ENCODE measurements around the gene CEACAM19. TPM values are rescaled to one million over a fixed set of nuclear protein-coding genes. Genes with fewer than 3 reads are reported as not detected.

Gene CEACAM19
- total and polyA plus RNA-seq, 10 of the 15 experiments (the other 5 are each of a cell fraction or from before 2014, with no cell fraction given): 0.13 to 0.31 (median 0.17) TPM; not detected in 4

- Histone ChIP-seq H3K27ac (ENCODE audit: control insufficient read depth, insufficient read depth) (peak overlapping the region; percentile 6; the same call in 1 of the 2 replicates), H3K4me3 (no peak overlapping the region), H2AFZ (ENCODE audit: control insufficient read depth, low read depth, low read length) (peak overlapping the region; percentile 9), H3K4me1 (ENCODE audit: control insufficient read depth, insufficient read depth, low read length) (peaks cover 50% of the 10 kb centered on the region), H3K9ac (ENCODE audit: control insufficient read depth, insufficient read depth, low read length) (peak overlapping the region; percentile 14; the same call in 1 of the 2 replicates), H3K9me3 (replicated peaks; ENCODE audit: control insufficient read depth, insufficient read depth, low read length) (no peaks in the 10 kb centered on the region), H3K27me3 (replicated peaks in 1 of 2; ENCODE audit: control insufficient read depth in 2 of 2, insufficient read depth in 2 of 2, low read length in 1 of 2) (no peaks in the 10 kb centered on the region), H3K4me2 (ENCODE audit: control insufficient read depth, insufficient read depth) (peak overlapping the region; percentile 15; the same call in 1 of the 2 replicates), H4K20me1 (ENCODE audit: control insufficient read depth, insufficient read depth) (no peaks in the 10 kb centered on the region), H3K79me2 (ENCODE audit: control insufficient read depth, insufficient read depth, low read length) (no peaks in the 10 kb centered on the region), H3K36me3 (ENCODE audit: control insufficient read depth in 2 of 2, insufficient read depth in 2 of 2, low read length in 1 of 2) (no peaks in the 10 kb centered on the region)
- in situ Hi-C loops (cut with MboI) (loop anchor here (5.0 kb wide), 1 partner anchor 48 kb away; no protein-coding TSS in a partner anchor), intact Hi-C loops (cut with micrococcal nuclease; ENCODE audit: unreplicated experiment) (loop anchor here (1.0 to 2.0 kb wide), 2 partner anchors 46 to 69 kb away; no protein-coding TSS in a partner anchor)
- WGBS (ENCODE audit: insufficient coverage, insufficient replicate concordance, low lambda C conversion rate, missing lambda C conversion rate): 29% methylated on average over 7 of the region's 7 CpGs
- ChIA-PET RAD21 (ENCODE audit: unreplicated experiment) (interaction anchor here (0.6 to 7.8 kb wide), 26 partner anchors 9 to 559 kb away, joined by 3 to 302 read pairs (median 6); partner anchors contain the start of genes BCL3, NECTIN2, TOMM40 and ZNF226), SMC1A (ENCODE audit: uncharacterized antibody, unreplicated experiment) (interaction anchor here (0.8 to 8.7 kb wide), 24 partner anchors 9 to 166 kb away, joined by 3 to 328 read pairs (median 4); partner anchors contain the start of genes BCL3 and NECTIN2), CTCF (interaction anchor here (0.7 to 16.8 kb wide), 29 partner anchors 9 to 283 kb away, joined by 3 to 513 read pairs (median 10); partner anchors contain the start of genes BCAM, BCL3 and NECTIN2), POLR2A (interaction anchor here (0.6 to 3.8 kb wide), 10 partner anchors 11 to 61 kb away, joined by 3 to 32 read pairs (median 5); no protein-coding TSS in a partner anchor)
- ATAC-seq: peak; percentile 91
- FAIRE-seq: peak; percentile 89
- no TSS peak for BruUV-seq (replicated peaks)
- peak; percentile 54 for DNase-seq (ENCODE audit: low read depth, low spot score)
- no peak for TF ChIP-seq CHD4 (IDR thresholded peaks at IDR 0.05)
- TF ChIP-seq SPI1 (IDR thresholded peaks at IDR 0.05; ENCODE audit: borderline replicate concordance, insufficient read depth, low read depth, low read length): no peak; the same call in 1 of the 2 replicates
- TF ChIP-seq ZNF207 (IDR thresholded peaks at IDR 0.05; ENCODE audit: borderline replicate concordance): no peak; the same call in 1 of the 2 replicates
- no peak for TF ChIP-seq E2F4 (IDR thresholded peaks at IDR 0.05; ENCODE audit: low read depth, low read length)
- no peak for TF ChIP-seq BRCA1 (IDR thresholded peaks at IDR 0.05; ENCODE audit: low read depth, low read length)
- TF ChIP-seq HSF1 (IDR thresholded peaks at IDR 0.05; ENCODE audit: low read depth, low read length): no peak
- TF ChIP-seq, protein P1, sequence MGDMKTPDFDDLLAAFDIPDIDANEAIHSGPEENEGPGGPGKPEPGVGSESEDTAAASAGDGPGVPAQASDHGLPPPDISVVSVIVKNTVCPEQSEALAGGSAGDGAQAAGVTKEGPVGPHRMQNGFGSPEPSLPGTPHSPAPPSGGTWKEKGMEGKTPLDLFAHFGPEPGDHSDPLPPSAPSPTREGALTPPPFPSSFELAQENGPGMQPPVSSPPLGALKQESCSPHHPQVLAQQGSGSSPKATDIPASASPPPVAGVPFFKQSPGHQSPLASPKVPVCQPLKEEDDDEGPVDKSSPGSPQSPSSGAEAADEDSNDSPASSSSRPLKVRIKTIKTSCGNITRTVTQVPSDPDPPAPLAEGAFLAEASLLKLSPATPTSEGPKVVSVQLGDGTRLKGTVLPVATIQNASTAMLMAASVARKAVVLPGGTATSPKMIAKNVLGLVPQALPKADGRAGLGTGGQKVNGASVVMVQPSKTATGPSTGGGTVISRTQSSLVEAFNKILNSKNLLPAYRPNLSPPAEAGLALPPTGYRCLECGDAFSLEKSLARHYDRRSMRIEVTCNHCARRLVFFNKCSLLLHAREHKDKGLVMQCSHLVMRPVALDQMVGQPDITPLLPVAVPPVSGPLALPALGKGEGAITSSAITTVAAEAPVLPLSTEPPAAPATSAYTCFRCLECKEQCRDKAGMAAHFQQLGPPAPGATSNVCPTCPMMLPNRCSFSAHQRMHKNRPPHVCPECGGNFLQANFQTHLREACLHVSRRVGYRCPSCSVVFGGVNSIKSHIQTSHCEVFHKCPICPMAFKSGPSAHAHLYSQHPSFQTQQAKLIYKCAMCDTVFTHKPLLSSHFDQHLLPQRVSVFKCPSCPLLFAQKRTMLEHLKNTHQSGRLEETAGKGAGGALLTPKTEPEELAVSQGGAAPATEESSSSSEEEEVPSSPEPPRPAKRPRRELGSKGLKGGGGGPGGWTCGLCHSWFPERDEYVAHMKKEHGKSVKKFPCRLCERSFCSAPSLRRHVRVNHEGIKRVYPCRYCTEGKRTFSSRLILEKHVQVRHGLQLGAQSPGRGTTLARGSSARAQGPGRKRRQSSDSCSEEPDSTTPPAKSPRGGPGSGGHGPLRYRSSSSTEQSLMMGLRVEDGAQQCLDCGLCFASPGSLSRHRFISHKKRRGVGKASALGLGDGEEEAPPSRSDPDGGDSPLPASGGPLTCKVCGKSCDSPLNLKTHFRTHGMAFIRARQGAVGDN (IDR thresholded peaks at IDR 0.05): peak; percentile 56; the same call in 1 of the 2 replicates
- no peak for TF ChIP-seq TCF7 (IDR thresholded peaks at IDR 0.05; ENCODE audit: borderline replicate concordance)
- TF ChIP-seq ZNF24 (IDR thresholded peaks at IDR 0.05): peak; percentile 22; the same call in 1 of the 2 replicates
- TF ChIP-seq, protein P2, sequence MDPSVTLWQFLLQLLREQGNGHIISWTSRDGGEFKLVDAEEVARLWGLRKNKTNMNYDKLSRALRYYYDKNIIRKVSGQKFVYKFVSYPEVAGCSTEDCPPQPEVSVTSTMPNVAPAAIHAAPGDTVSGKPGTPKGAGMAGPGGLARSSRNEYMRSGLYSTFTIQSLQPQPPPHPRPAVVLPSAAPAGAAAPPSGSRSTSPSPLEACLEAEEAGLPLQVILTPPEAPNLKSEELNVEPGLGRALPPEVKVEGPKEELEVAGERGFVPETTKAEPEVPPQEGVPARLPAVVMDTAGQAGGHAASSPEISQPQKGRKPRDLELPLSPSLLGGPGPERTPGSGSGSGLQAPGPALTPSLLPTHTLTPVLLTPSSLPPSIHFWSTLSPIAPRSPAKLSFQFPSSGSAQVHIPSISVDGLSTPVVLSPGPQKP (IDR thresholded peaks at IDR 0.05; ENCODE audit: low read depth, low read length): no peak
- peak; percentile 59; the same call in 1 of the 2 replicates for TF ChIP-seq LARP7 (IDR thresholded peaks at IDR 0.05)
- TF ChIP-seq GATAD2B (conservative IDR thresholded peaks at IDR 0.05; ENCODE audit: low read depth): peak; percentile 54; the same call in 1 of the 2 replicates
- TF ChIP-seq NR2C1 (IDR thresholded peaks at IDR 0.05): no peak
- no peak for TF ChIP-seq ZNF384 (IDR thresholded peaks at IDR 0.05; ENCODE audit: borderline replicate concordance, low read depth, low read length)
Measured at GRCh38 chr19:44723952-44724319, 52.7 kb downstream of the CEACAM19 start.
